NK-92 (cell line): Measurements from ENCODE around the gene IL1RAP.

ENCODE experiments used
- DNase-seq: peaks from one replicate; lab custom pipeline; 2025; ENCODE audit not compliant: unreplicated experiment; lab: John Stamatoyannopoulos, UW

The IL1RAP gene

GRCh38 chr3:190606596-190606995 lies 92.7 kb downstream of the IL1RAP start:
- no peak for DNase-seq

GRCh38 chr3:190607021-190607420 lies 93.1 kb downstream of the IL1RAP start:
- DNase-seq: no peak

GRCh38 chr3:190608850-190609589 lies 95.1 kb downstream of the IL1RAP start:
- no peak for DNase-seq

- DNase-seq: no peak
Measured at GRCh38 chr3:190614226-190615059, 100.6 kb downstream of the IL1RAP start.

- DNase-seq: no peak
Measured at GRCh38 chr3:190615060-190615384, 101.1 kb downstream of the IL1RAP start.

GRCh38 chr3:190615607-190616006 lies 101.7 kb downstream of the IL1RAP start:
- DNase-seq: no peak

GRCh38 chr3:190616637-190617036 lies 102.8 kb downstream of the IL1RAP start:
- no peak for DNase-seq

GRCh38 chr3:190617185-190617584 lies 103.3 kb downstream of the IL1RAP start:
- no peak for DNase-seq

- DNase-seq: no peak
Measured at GRCh38 chr3:190618330-190619030, 104.6 kb downstream of the IL1RAP start.

- no peak for DNase-seq
Measured at GRCh38 chr3:190619353-190619752, 105.5 kb downstream of the IL1RAP start.

- DNase-seq: no peak
Measured at GRCh38 chr3:190619761-190620160, 105.9 kb downstream of the IL1RAP start.

GRCh38 chr3:190620886-190621608 lies 107.2 kb downstream of the IL1RAP start:
- no peak for DNase-seq

GRCh38 chr3:190621927-190622326 lies 108.0 kb downstream of the IL1RAP start:
- DNase-seq: no peak

GRCh38 chr3:190624282-190624681 lies 110.4 kb downstream of the IL1RAP start:
- DNase-seq: no peak

- no peak for DNase-seq
Measured at GRCh38 chr3:190626951-190627620, 113.2 kb downstream of the IL1RAP start.

GRCh38 chr3:190629088-190629487 lies 115.2 kb downstream of the IL1RAP start:
- no peak for DNase-seq

- no peak for DNase-seq
Measured at GRCh38 chr3:190631295-190631694, 117.4 kb downstream of the IL1RAP start.

GRCh38 chr3:190641564-190641963 lies 127.7 kb downstream of the IL1RAP start:
- no peak for DNase-seq

GRCh38 chr3:190642016-190642415 lies 128.1 kb downstream of the IL1RAP start:
- DNase-seq: no peak

- DNase-seq: no peak
Measured at GRCh38 chr3:190644035-190644434, 130.2 kb downstream of the IL1RAP start.

- DNase-seq: no peak
Measured at GRCh38 chr3:190644766-190645165, 130.9 kb downstream of the IL1RAP start.
